Gastrocnemius medialis (tissue), 4 donors: Measurements from ENCODE around the gene SLC36A1.

Experiments used
- CTCF ChIP-seq, 5 experiments: fragments of 450-650 bp in 3 of 5; fragments of 200-600 bp in 2 of 5; sonication (generic) in 2 of 5; IDR thresholded peaks in 4 of 5; conservative IDR thresholded peaks in 1 of 5; 1 replicate in 4 of 5; 2 replicates in 1 of 5; pipeline ENCODE4 v1.5.1; 2016 to 2019; ENCODE audit warnings: antibody characterized with exemption in 5 of 5, mild to moderate bottlenecking in 3 of 5, moderate library complexity in 3 of 5
- POLR2A ChIP-seq, 2 donors: fragments of 450-650 bp; IDR thresholded peaks; one replicate each; pipeline ENCODE4 v1.6.1; 2017; ENCODE audit warnings: antibody characterized with exemption in 2 of 2, mild to moderate bottlenecking in 2 of 2, moderate library complexity in 2 of 2

GRCh38 chr5:151523335-151523734 lies 75.9 kb downstream of the SLC36A1 start:
- TF ChIP-seq CTCF (IDR thresholded peaks at IDR 0.05 in 4 of 5, conservative IDR thresholded peaks at IDR 0.05 in 1 of 5) (peak; percentile 36 to 63 (median 41)), POLR2A (IDR thresholded peaks at IDR 0.05) (no peak)
